HUES48 (cell line): ENCODE data around the gene RABGAP1.
A peak's percentile ranks its signal among the peaks of the same experiment; 100 is the strongest.

Experiments
- H3K27ac ChIP-seq: one replicate; pipeline ENCODE4 v1.7.0; 2013; ENCODE audit warnings: low read depth, low read length, inconsistent platforms
- H3K27me3 ChIP-seq: 2 replicates; pipeline ENCODE4 v1.6.1; 2013; ENCODE audit warnings: mild to moderate bottlenecking, low read length; ENCODE audit not compliant: control insufficient read depth, insufficient read depth
- H3K36me3 ChIP-seq: 2 replicates; pipeline ENCODE4 v1.6.1; 2013; ENCODE audit warnings: low read length; ENCODE audit not compliant: control insufficient read depth, insufficient read depth
- H3K4me1 ChIP-seq: 2 replicates; pipeline ENCODE4 v1.6.1; 2013; ENCODE audit warnings: mild to moderate bottlenecking, low read length; ENCODE audit not compliant: control insufficient read depth, insufficient read depth
- H3K4me3 ChIP-seq: 2 replicates; pipeline ENCODE4 v1.5.1; 2013; ENCODE audit warnings: mild to moderate bottlenecking, low read depth, low read length
- H3K9ac ChIP-seq: 2 replicates; pipeline ENCODE4 v1.6.1; 2013; ENCODE audit warnings: mild to moderate bottlenecking, low read depth, low read length, moderate library complexity
- H3K9me3 ChIP-seq: 2 replicates; pipeline ENCODE4 v1.6.1; 2013; ENCODE audit warnings: low read length; ENCODE audit not compliant: control insufficient read depth, insufficient read depth

RABGAP1 gene

GRCh38 chr9:123098096-123098459 is 157.3 kb downstream of the RABGAP1 start:
- H3K9me3 ChIP-seq = no peaks in the 10 kb centered on the region
- no peak overlapping the region for H3K4me3 ChIP-seq
- no peak overlapping the region for H3K9ac ChIP-seq
- peaks cover 32% of the 10 kb centered on the region for H3K4me1 ChIP-seq
- peaks cover 88% of the 10 kb centered on the region for H3K36me3 ChIP-seq
- H3K27ac ChIP-seq = peak overlapping the region; percentile 37
- no peaks in the 10 kb centered on the region for H3K27me3 ChIP-seq

GRCh38 chr9:123099042-123099441 is 158.2 kb downstream of the RABGAP1 start:
- Histone ChIP-seq H3K9me3 (no peaks in the 10 kb centered on the region), H3K27ac (no peak overlapping the region), H3K4me1 (peaks cover 34% of the 10 kb centered on the region), H3K9ac (no peak overlapping the region), H3K27me3 (no peaks in the 10 kb centered on the region), H3K4me3 (no peak overlapping the region), H3K36me3 (peaks cover 85% of the 10 kb centered on the region)

- peaks cover 85% of the 10 kb centered on the region for H3K36me3 ChIP-seq
- no peak overlapping the region for H3K27ac ChIP-seq
- H3K4me1 ChIP-seq = peaks cover 34% of the 10 kb centered on the region
- no peaks in the 10 kb centered on the region for H3K27me3 ChIP-seq
- no peaks in the 10 kb centered on the region for H3K9me3 ChIP-seq
- H3K4me3 ChIP-seq = no peak overlapping the region
- no peak overlapping the region for H3K9ac ChIP-seq
These were observed 158.7 kb downstream of the RABGAP1 start for GRCh38 chr9:123099548-123099947.

GRCh38 chr9:123102375-123103113 is 161.7 kb downstream of the RABGAP1 start:
- Histone ChIP-seq H3K27ac (peak overlapping the region; percentile 21), H3K4me1 (peaks cover 25% of the 10 kb centered on the region), H3K9ac (no peak overlapping the region), H3K9me3 (no peaks in the 10 kb centered on the region), H3K36me3 (peaks cover 79% of the 10 kb centered on the region), H3K27me3 (no peaks in the 10 kb centered on the region), H3K4me3 (no peak overlapping the region)

GRCh38 chr9:123104807-123105206 is 164.0 kb downstream of the RABGAP1 start:
- peaks cover 11% of the 10 kb centered on the region for H3K4me1 ChIP-seq
- no peak overlapping the region for H3K4me3 ChIP-seq
- no peak overlapping the region for H3K9ac ChIP-seq
- no peaks in the 10 kb centered on the region for H3K27me3 ChIP-seq
- no peaks in the 10 kb centered on the region for H3K9me3 ChIP-seq
- H3K27ac ChIP-seq = no peak overlapping the region
- H3K36me3 ChIP-seq = peaks cover 78% of the 10 kb centered on the region

- Histone ChIP-seq H3K27ac (no peak overlapping the region), H3K4me3 (no peak overlapping the region), H3K9ac (no peak overlapping the region), H3K4me1 (peaks cover 11% of the 10 kb centered on the region), H3K36me3 (peaks cover 75% of the 10 kb centered on the region), H3K27me3 (no peaks in the 10 kb centered on the region), H3K9me3 (no peaks in the 10 kb centered on the region)
These were observed 164.7 kb downstream of the RABGAP1 start for GRCh38 chr9:123105490-123105889.

- Histone ChIP-seq H3K27me3 (no peaks in the 10 kb centered on the region), H3K27ac (no peak overlapping the region), H3K4me3 (no peak overlapping the region), H3K36me3 (peaks cover 65% of the 10 kb centered on the region), H3K4me1 (peaks cover 9% of the 10 kb centered on the region; the same call in 1 of the 2 replicates), H3K9ac (no peak overlapping the region), H3K9me3 (no peaks in the 10 kb centered on the region)
These were observed 166.9 kb downstream of the RABGAP1 start for GRCh38 chr9:123107639-123108285.

GRCh38 chr9:123108976-123109375 is 168.2 kb downstream of the RABGAP1 start:
- Histone ChIP-seq H3K27me3 (no peaks in the 10 kb centered on the region), H3K27ac (no peak overlapping the region), H3K9ac (no peak overlapping the region), H3K4me1 (peaks cover 4% of the 10 kb centered on the region; the same call in 1 of the 2 replicates), H3K36me3 (peaks cover 67% of the 10 kb centered on the region), H3K9me3 (no peaks in the 10 kb centered on the region), H3K4me3 (no peak overlapping the region)

GRCh38 chr9:123109540-123110279 is 168.9 kb downstream of the RABGAP1 start:
- Histone ChIP-seq H3K9me3 (no peaks in the 10 kb centered on the region), H3K36me3 (peaks cover 65% of the 10 kb centered on the region), H3K4me1 (peaks cover 4% of the 10 kb centered on the region; the same call in 1 of the 2 replicates), H3K27me3 (no peaks in the 10 kb centered on the region), H3K27ac (no peak overlapping the region), H3K4me3 (no peak overlapping the region), H3K9ac (no peak overlapping the region)

- no peaks in the 10 kb centered on the region for H3K9me3 ChIP-seq
- H3K27me3 ChIP-seq = no peaks in the 10 kb centered on the region
- no peak overlapping the region for H3K4me3 ChIP-seq
- H3K4me1 ChIP-seq = peaks cover 4% of the 10 kb centered on the region; the same call in 1 of the 2 replicates
- no peak overlapping the region for H3K27ac ChIP-seq
- peaks cover 62% of the 10 kb centered on the region for H3K36me3 ChIP-seq
- no peak overlapping the region for H3K9ac ChIP-seq
These were observed 170.7 kb downstream of the RABGAP1 start for GRCh38 chr9:123111427-123112014.
